Activated T-helper 17 cell treated with anti-CD3 and anti-CD28 coated beads, Interleukin-2, amount 50 U/mL, for 72 hours (primary cell): ENCODE results near the gene SOX30. TPM values are rescaled to one million over a fixed set of nuclear protein-coding genes. Genes with fewer than 3 reads are reported as not detected.

Experiments used
- ATAC-seq: fragments of 150-1000 bp; cut with Tn5 transposase; replicated peaks from 2 replicates; pipeline ENCODE4 v1.10.0; 2021; ENCODE audit warnings: mild to moderate bottlenecking, moderate library complexity
- H3K27ac Mint-ChIP-seq: one replicate; pipeline ENCODE4 v1.8.0; 2022; ENCODE audit warnings: mixed read lengths
- H3K27me3 Mint-ChIP-seq: one replicate; pipeline ENCODE4 v1.8.0; 2022; ENCODE audit warnings: mixed read lengths
- H3K36me3 Mint-ChIP-seq: one replicate; pipeline ENCODE4 v1.8.0; 2022; ENCODE audit warnings: low read depth, mild to moderate bottlenecking, mixed read lengths
- H3K4me1 Mint-ChIP-seq: one replicate; pipeline ENCODE4 v1.8.0; 2022; ENCODE audit warnings: mixed read lengths
- H3K4me3 Mint-ChIP-seq: one replicate; pipeline ENCODE4 v1.8.0; 2022; ENCODE audit warnings: mild to moderate bottlenecking, mixed read lengths
- H3K9me3 Mint-ChIP-seq: one replicate; pipeline ENCODE4 v1.8.0; 2022; ENCODE audit warnings: mixed read lengths
- total RNA-seq, 2 donors: library from RNA; stranded (reverse); gene quantifications; one replicate each; pipeline ENCODE4 v1.2.3, GENCODE V29; 2022

Gene SOX30
- total RNA-seq, 2 donors from 2014 or later = 0.50 to 1.0 TPM

- Mint-ChIP-seq H3K36me3 (no peaks in the 10 kb centered on the region), H3K27me3 (no peaks in the 10 kb centered on the region), H3K9me3 (no peaks in the 10 kb centered on the region), H3K4me3 (peak overlapping the region; percentile 30), H3K27ac (peak overlapping the region; percentile 34), H3K4me1 (peaks cover 50% of the 10 kb centered on the region)
- ATAC-seq = no peak
Observed at GRCh38 chr5:157606046-157606445, 46.2 kb downstream of the SOX30 start.

GRCh38 chr5:157603333-157604190 lies 48.7 kb downstream of the SOX30 start:
- Mint-ChIP-seq H3K27me3 (no peaks in the 10 kb centered on the region), H3K4me1 (peaks cover 45% of the 10 kb centered on the region), H3K9me3 (no peaks in the 10 kb centered on the region), H3K27ac (peak overlapping the region; percentile 77), H3K36me3 (peaks cover under 1% of the 10 kb centered on the region), H3K4me3 (peak overlapping the region; percentile 75)
- peak; percentile 60 for ATAC-seq

- H3K4me1 Mint-ChIP-seq = peaks cover 47% of the 10 kb centered on the region
- H3K9me3 Mint-ChIP-seq = no peaks in the 10 kb centered on the region
- H3K27ac Mint-ChIP-seq = peak overlapping the region; percentile 77
- peak; percentile 58 for ATAC-seq
- peak overlapping the region; percentile 75 for H3K4me3 Mint-ChIP-seq
- H3K36me3 Mint-ChIP-seq = peaks cover 6% of the 10 kb centered on the region
- no peaks in the 10 kb centered on the region for H3K27me3 Mint-ChIP-seq
Observed at GRCh38 chr5:157602505-157602904, 49.7 kb downstream of the SOX30 start.

GRCh38 chr5:157600252-157600651 lies 52.0 kb downstream of the SOX30 start:
- Mint-ChIP-seq H3K36me3 (peaks cover 6% of the 10 kb centered on the region), H3K27me3 (no peaks in the 10 kb centered on the region), H3K27ac (peak overlapping the region; percentile 85), H3K9me3 (no peaks in the 10 kb centered on the region), H3K4me3 (peak overlapping the region; percentile 54), H3K4me1 (peaks cover 61% of the 10 kb centered on the region)
- ATAC-seq = peak; percentile 6

GRCh38 chr5:157599565-157599964 lies 52.7 kb downstream of the SOX30 start:
- H3K4me1 Mint-ChIP-seq = peaks cover 64% of the 10 kb centered on the region
- no peaks in the 10 kb centered on the region for H3K9me3 Mint-ChIP-seq
- peaks cover 6% of the 10 kb centered on the region for H3K36me3 Mint-ChIP-seq
- no peaks in the 10 kb centered on the region for H3K27me3 Mint-ChIP-seq
- peak; percentile 6 for ATAC-seq
- peak overlapping the region; percentile 54 for H3K4me3 Mint-ChIP-seq
- H3K27ac Mint-ChIP-seq = peak overlapping the region; percentile 71

- H3K4me3 Mint-ChIP-seq = peak overlapping the region; percentile 51
Observed at GRCh38 chr5:157598350-157598936, 53.8 kb downstream of the SOX30 start.

GRCh38 chr5:157597277-157597676 lies 55.0 kb downstream of the SOX30 start:
- ATAC-seq = peak; percentile 50
- H3K36me3 Mint-ChIP-seq = peaks cover 6% of the 10 kb centered on the region
- peak overlapping the region; percentile 51 for H3K4me3 Mint-ChIP-seq
- H3K27me3 Mint-ChIP-seq = no peaks in the 10 kb centered on the region
- H3K9me3 Mint-ChIP-seq = no peaks in the 10 kb centered on the region
- peak overlapping the region; percentile 71 for H3K27ac Mint-ChIP-seq
- H3K4me1 Mint-ChIP-seq = peaks cover 65% of the 10 kb centered on the region

More at GRCh38 chr5:157598350-157598936, 53.8 kb downstream of the SOX30 start:
- Mint-ChIP-seq H3K36me3 (peaks cover 6% of the 10 kb centered on the region), H3K27me3 (no peaks in the 10 kb centered on the region), H3K27ac (peak overlapping the region; percentile 71), H3K4me1 (peaks cover 64% of the 10 kb centered on the region), H3K9me3 (no peaks in the 10 kb centered on the region)
- ATAC-seq = peak; percentile 7

GRCh38 chr5:157596487-157596886 lies 55.8 kb downstream of the SOX30 start:
- H3K4me1 Mint-ChIP-seq = peaks cover 72% of the 10 kb centered on the region
- H3K4me3 Mint-ChIP-seq = peak overlapping the region; percentile 51
- H3K36me3 Mint-ChIP-seq = peaks cover 6% of the 10 kb centered on the region
- peak; percentile 73 for ATAC-seq
- H3K27ac Mint-ChIP-seq = peak overlapping the region; percentile 71
- H3K9me3 Mint-ChIP-seq = no peaks in the 10 kb centered on the region
- H3K27me3 Mint-ChIP-seq = no peaks in the 10 kb centered on the region

- no peak for ATAC-seq
- Mint-ChIP-seq H3K27me3 (no peaks in the 10 kb centered on the region), H3K36me3 (peaks cover 6% of the 10 kb centered on the region), H3K27ac (peak overlapping the region; percentile 48), H3K4me1 (peaks cover 66% of the 10 kb centered on the region), H3K9me3 (no peaks in the 10 kb centered on the region), H3K4me3 (peak overlapping the region; percentile 69)
Observed at GRCh38 chr5:157594675-157595459, 57.4 kb downstream of the SOX30 start.

GRCh38 chr5:157594257-157594656 lies 58.0 kb downstream of the SOX30 start:
- ATAC-seq = peak; percentile 60
- Mint-ChIP-seq H3K27me3 (no peaks in the 10 kb centered on the region), H3K4me3 (peak overlapping the region; percentile 69), H3K36me3 (peaks cover 6% of the 10 kb centered on the region), H3K9me3 (no peaks in the 10 kb centered on the region), H3K27ac (peak overlapping the region; percentile 48), H3K4me1 (peaks cover 66% of the 10 kb centered on the region)

GRCh38 chr5:157593052-157593757 lies 59.0 kb downstream of the SOX30 start:
- peak overlapping the region; percentile 68 for H3K27ac Mint-ChIP-seq
- H3K4me3 Mint-ChIP-seq = peak overlapping the region; percentile 69
- no peak for ATAC-seq
- H3K9me3 Mint-ChIP-seq = no peaks in the 10 kb centered on the region
- H3K27me3 Mint-ChIP-seq = no peaks in the 10 kb centered on the region
- H3K36me3 Mint-ChIP-seq = peaks cover 2% of the 10 kb centered on the region
- peaks cover 60% of the 10 kb centered on the region for H3K4me1 Mint-ChIP-seq

GRCh38 chr5:157592594-157592993 lies 59.6 kb downstream of the SOX30 start:
- H3K36me3 Mint-ChIP-seq = no peaks in the 10 kb centered on the region
- no peak for ATAC-seq
- H3K27me3 Mint-ChIP-seq = no peaks in the 10 kb centered on the region
- peak overlapping the region; percentile 21 for H3K27ac Mint-ChIP-seq
- H3K4me3 Mint-ChIP-seq = peak overlapping the region; percentile 69
- H3K9me3 Mint-ChIP-seq = no peaks in the 10 kb centered on the region
- H3K4me1 Mint-ChIP-seq = peaks cover 57% of the 10 kb centered on the region

- ATAC-seq = no peak
Observed at GRCh38 chr5:157590478-157590877, 61.8 kb downstream of the SOX30 start.

GRCh38 chr5:157584628-157585027 lies 67.6 kb downstream of the SOX30 start:
- Mint-ChIP-seq H3K4me3 (peak overlapping the region; percentile 40), H3K27me3 (no peaks in the 10 kb centered on the region), H3K9me3 (peaks cover 4% of the 10 kb centered on the region), H3K36me3 (peaks cover 5% of the 10 kb centered on the region), H3K4me1 (peaks cover 33% of the 10 kb centered on the region), H3K27ac (peak overlapping the region; percentile 55)
- ATAC-seq = no peak

More at GRCh38 chr5:157590478-157590877, 61.8 kb downstream of the SOX30 start:
- Mint-ChIP-seq H3K9me3 (no peaks in the 10 kb centered on the region), H3K4me1 (peaks cover 36% of the 10 kb centered on the region), H3K4me3 (no peak overlapping the region), H3K27me3 (no peaks in the 10 kb centered on the region), H3K36me3 (no peaks in the 10 kb centered on the region), H3K27ac (no peak overlapping the region)
